ENCODE data around the gene MRPL12. TPM values are rescaled to one million over a fixed set of nuclear protein-coding genes. Genes with fewer than 3 reads are reported as not detected.

Gene MRPL12
- total and polyA plus RNA-seq, 2 experiments from 2014 or later, result 4.3 to 78.5 TPM

- Histone ChIP-seq H4K20me1 (ENCODE audit: insufficient read depth) (no peaks in the 10 kb centered on the region), H2AFZ (no peak overlapping the region), H3K27ac (no peak overlapping the region), H3K4me2 (ENCODE audit: unreplicated experiment) (no peak overlapping the region), H3K9me2 (ENCODE audit: insufficient read depth) (no peaks in the 10 kb centered on the region), H3K9me3 (ENCODE audit: low read depth) (no peaks in the 10 kb centered on the region), H3K36me3 (ENCODE audit: low read depth) (no peaks in the 10 kb centered on the region; the same call in 1 of the 2 replicates), H3K79me2 (ENCODE audit: insufficient read depth) (peaks cover 57% of the 10 kb centered on the region), H3K4me3 (no peak overlapping the region), H3K27me3 (replicated peaks; ENCODE audit: insufficient read depth) (no peaks in the 10 kb centered on the region), H3F3A (ENCODE audit: insufficient read depth) (0 out of 2 replicates have a peak, but pooled peaks cover 9% of the 10 kb centered on the region), H3K9ac (no peak overlapping the region), H3K4me1 (ENCODE audit: insufficient read depth) (0 out of 2 replicates have a peak, but pooled peaks cover under 1% of the 10 kb centered on the region)
- in situ Hi-C loops (cut with MboI), result no loop called here
- TF ChIP-seq EZH2 (IDR thresholded peaks at IDR 0.05; ENCODE audit: insufficient read depth, poor library complexity, severe bottlenecking) (no peak), EZH2phosphoT487 (IDR thresholded peaks at IDR 0.05; ENCODE audit: insufficient read depth, low read depth) (no peak)
- WGBS, 2 experiments (ENCODE audit: low coverage in 1 of 2, low lambda C conversion rate in 2 of 2, missing lambda C conversion rate in 2 of 2), result 90 to 91% methylated on average over 15 to 16 of the region's 17 CpGs
- no peak for DNase-seq
Measured at GRCh38 chr17:81676906-81677305, 26.3 kb upstream of the MRPL12 start.

- peaks cover 15% of the 10 kb centered on the region for H3K4me1 ChIP-seq (ENCODE audit: insufficient read depth)
- no peaks in the 10 kb centered on the region; the same call in 1 of the 2 replicates for H3K36me3 ChIP-seq (ENCODE audit: low read depth)
- WGBS, 2 experiments (ENCODE audit: low coverage in 1 of 2, low lambda C conversion rate in 2 of 2, missing lambda C conversion rate in 2 of 2), result 85 to 88% methylated on average over 11 of the region's 11 CpGs
- no peak overlapping the region for H3K4me2 ChIP-seq (ENCODE audit: unreplicated experiment)
- no peak overlapping the region for H2AFZ ChIP-seq
- no peaks in the 10 kb centered on the region for H3K9me2 ChIP-seq (ENCODE audit: insufficient read depth)
- H3K79me2 ChIP-seq (ENCODE audit: insufficient read depth), result peaks cover 81% of the 10 kb centered on the region
- H3K27me3 ChIP-seq (replicated peaks; ENCODE audit: insufficient read depth), result no peaks in the 10 kb centered on the region
- no peaks in the 10 kb centered on the region for H3K9me3 ChIP-seq (ENCODE audit: low read depth)
- H3K9ac ChIP-seq, result no peak overlapping the region
- no peak for TF ChIP-seq EZH2phosphoT487 (IDR thresholded peaks at IDR 0.05; ENCODE audit: insufficient read depth, low read depth)
- TF ChIP-seq EZH2 (IDR thresholded peaks at IDR 0.05; ENCODE audit: insufficient read depth, poor library complexity, severe bottlenecking), result no peak
- H3K27ac ChIP-seq, result no peak overlapping the region
- H3F3A ChIP-seq (ENCODE audit: insufficient read depth), result peaks cover 13% of the 10 kb centered on the region
- no peaks in the 10 kb centered on the region for H4K20me1 ChIP-seq (ENCODE audit: insufficient read depth)
- in situ Hi-C loops (cut with MboI), result no loop called here
- H3K4me3 ChIP-seq, result no peak overlapping the region
- no peak for DNase-seq
Measured at GRCh38 chr17:81680150-81680549, 23.0 kb upstream of the MRPL12 start.

GRCh38 chr17:81681672-81682071 is 21.5 kb upstream of the MRPL12 start:
- H3K79me2 ChIP-seq (ENCODE audit: insufficient read depth), result peaks cover 90% of the 10 kb centered on the region
- peaks cover 7% of the 10 kb centered on the region for H3F3A ChIP-seq (ENCODE audit: insufficient read depth)
- H2AFZ ChIP-seq, result no peak overlapping the region
- H3K36me3 ChIP-seq (ENCODE audit: low read depth), result peaks cover 13% of the 10 kb centered on the region
- TF ChIP-seq EZH2phosphoT487 (IDR thresholded peaks at IDR 0.05; ENCODE audit: insufficient read depth, low read depth) (no peak), EZH2 (IDR thresholded peaks at IDR 0.05; ENCODE audit: insufficient read depth, poor library complexity, severe bottlenecking) (no peak)
- H3K9me3 ChIP-seq (ENCODE audit: low read depth), result no peaks in the 10 kb centered on the region
- no peak overlapping the region for H3K4me3 ChIP-seq
- WGBS, 2 experiments (ENCODE audit: low coverage in 1 of 2, low lambda C conversion rate in 2 of 2, missing lambda C conversion rate in 2 of 2), result 65 to 68% methylated on average over 17 of the region's 17 CpGs
- peaks cover 23% of the 10 kb centered on the region for H3K4me1 ChIP-seq (ENCODE audit: insufficient read depth)
- no peak overlapping the region for H3K9ac ChIP-seq
- H3K27ac ChIP-seq, result no peak overlapping the region
- no peaks in the 10 kb centered on the region for H3K27me3 ChIP-seq (replicated peaks; ENCODE audit: insufficient read depth)
- no peaks in the 10 kb centered on the region for H3K9me2 ChIP-seq (ENCODE audit: insufficient read depth)
- in situ Hi-C loops (cut with MboI), result no loop called here
- H3K4me2 ChIP-seq (ENCODE audit: unreplicated experiment), result no peak overlapping the region
- DNase-seq, result peak; percentile 12
- H4K20me1 ChIP-seq (ENCODE audit: insufficient read depth), result peaks cover 6% of the 10 kb centered on the region; the same call in 1 of the 2 replicates

GRCh38 chr17:81682565-81683207 is 20.5 kb upstream of the MRPL12 start:
- Histone ChIP-seq H3K27ac (peak overlapping the region; percentile 73), H3K4me2 (ENCODE audit: unreplicated experiment) (peak overlapping the region; percentile 88), H3K4me3 (peak overlapping the region; percentile 86), H3K9me3 (ENCODE audit: low read depth) (no peaks in the 10 kb centered on the region), H3F3A (ENCODE audit: insufficient read depth) (peaks cover 7% of the 10 kb centered on the region), H3K9me2 (ENCODE audit: insufficient read depth) (no peaks in the 10 kb centered on the region), H3K27me3 (replicated peaks; ENCODE audit: insufficient read depth) (no peaks in the 10 kb centered on the region), H3K9ac (peak overlapping the region; percentile 93), H3K36me3 (ENCODE audit: low read depth) (peaks cover 19% of the 10 kb centered on the region), H3K79me2 (ENCODE audit: insufficient read depth) (peaks cover 91% of the 10 kb centered on the region), H3K4me1 (ENCODE audit: insufficient read depth) (peaks cover 23% of the 10 kb centered on the region), H4K20me1 (ENCODE audit: insufficient read depth) (peaks cover 6% of the 10 kb centered on the region; the same call in 1 of the 2 replicates), H2AFZ (peak overlapping the region; percentile 68)
- 20 to 21% methylated on average over 19 of the region's 19 CpGs for WGBS, 2 experiments (ENCODE audit: low coverage in 1 of 2, low lambda C conversion rate in 2 of 2, missing lambda C conversion rate in 2 of 2)
- TF ChIP-seq EZH2phosphoT487 (IDR thresholded peaks at IDR 0.05; ENCODE audit: insufficient read depth, low read depth), result no peak
- TF ChIP-seq EZH2 (IDR thresholded peaks at IDR 0.05; ENCODE audit: insufficient read depth, poor library complexity, severe bottlenecking), result no peak
- in situ Hi-C loops (cut with MboI), result no loop called here
- peak; percentile 51 for DNase-seq

Measured in GM23248 (cell line).